Calu3 (cell line): Measurements from ENCODE around the gene IGFN1. TPM values are rescaled to one million over a fixed set of nuclear protein-coding genes. Genes with fewer than 3 reads are reported as not detected.
A peak's percentile ranks its signal among the peaks of the same experiment; 100 is the strongest.

Source experiments
- BruUV-seq: library from RNA; stranded (reverse); fragments of 400-500 nt; replicated peaks from 2 replicates; lab custom pipeline; 2021; lab: Mats Ljungman, UMichigan
- CTCF ChIA-PET: fragments of 300-600 bp; sonication (Branson Sonifier 250); formaldehyde crosslinking; loops from one replicate; lab custom pipeline; 2022; ENCODE audit warnings: antibody characterized with exemption; lab: Charles Lee
- DNase-seq: peaks from one replicate; pipeline ENCODE4 v3.0.0; 2022
- H3K27ac Mint-ChIP-seq: one replicate; pipeline ENCODE4 v1.8.0; 2022; ENCODE audit warnings: mixed read lengths; ENCODE audit not compliant: unreplicated experiment
- H3K27me3 Mint-ChIP-seq: one replicate; pipeline ENCODE4 v1.8.0; 2022; ENCODE audit warnings: mixed read lengths; ENCODE audit not compliant: unreplicated experiment
- H3K36me3 Mint-ChIP-seq: one replicate; pipeline ENCODE4 v1.8.0; 2022; ENCODE audit warnings: mild to moderate bottlenecking, moderate library complexity, mixed read lengths; ENCODE audit not compliant: insufficient read depth, unreplicated experiment
- H3K4me1 Mint-ChIP-seq: one replicate; pipeline ENCODE4 v1.8.0; 2022; ENCODE audit warnings: mild to moderate bottlenecking, low read depth, mixed read lengths; ENCODE audit not compliant: unreplicated experiment
- H3K4me3 Mint-ChIP-seq: one replicate; pipeline ENCODE4 v1.8.0; 2022; ENCODE audit warnings: mild to moderate bottlenecking, low read depth, moderate library complexity, mixed read lengths; ENCODE audit not compliant: unreplicated experiment
- H3K9me3 Mint-ChIP-seq: one replicate; pipeline ENCODE4 v1.8.0; 2022; ENCODE audit warnings: low read depth, mixed read lengths; ENCODE audit not compliant: unreplicated experiment
- intact Hi-C: fragments of 100-400 bp; cut with micrococcal nuclease; formaldehyde crosslinking; loops from one replicate; pipeline ENCODE4 v1.10.0; 2022; ENCODE audit not compliant: unreplicated experiment
- total RNA-seq: library from RNA; stranded (reverse); gene quantifications from 2 replicates; pipeline ENCODE4 v1.2.3, GENCODE V29; 2022
- TF ChIP-seq, protein P1 (sequence below): fragments of 200-600 bp; IDR thresholded peaks from one replicate; pipeline ENCODE4 v1.8.0; 2022; ENCODE audit warnings: antibody characterized with exemption; ENCODE audit not compliant: unreplicated experiment

Gene IGFN1
- total RNA-seq, 1 experiment from 2014 or later, result not detected

DNA sequence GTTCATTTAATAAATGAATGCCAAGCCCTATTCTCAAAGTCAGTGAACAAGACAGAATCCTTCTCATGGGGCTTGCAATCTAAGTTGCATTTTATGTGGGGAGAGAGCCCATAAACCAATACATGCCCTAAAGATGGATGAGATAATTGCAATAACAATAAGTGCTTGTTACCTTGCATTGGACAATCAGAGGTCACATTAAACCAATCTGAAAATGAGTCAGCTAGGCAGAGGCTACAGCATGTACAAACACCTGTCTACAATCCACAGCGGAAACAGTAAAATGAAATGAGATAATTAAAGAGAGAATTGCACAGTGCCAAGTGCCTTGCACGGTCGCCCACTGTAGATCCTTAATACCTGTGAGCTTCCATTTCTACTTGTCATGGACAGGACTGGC is 7.4 kb upstream of the IGFN1 start:
- peaks cover 88% of the 10 kb centered on the region for H3K27me3 Mint-ChIP-seq
- H3K36me3 Mint-ChIP-seq, result no peaks in the 10 kb centered on the region
- H3K9me3 Mint-ChIP-seq, result no peaks in the 10 kb centered on the region
- no peak overlapping the region for H3K4me3 Mint-ChIP-seq
- peaks cover 9% of the 10 kb centered on the region for H3K4me1 Mint-ChIP-seq
- no TSS peak for BruUV-seq
- TF ChIP-seq, protein P1, sequence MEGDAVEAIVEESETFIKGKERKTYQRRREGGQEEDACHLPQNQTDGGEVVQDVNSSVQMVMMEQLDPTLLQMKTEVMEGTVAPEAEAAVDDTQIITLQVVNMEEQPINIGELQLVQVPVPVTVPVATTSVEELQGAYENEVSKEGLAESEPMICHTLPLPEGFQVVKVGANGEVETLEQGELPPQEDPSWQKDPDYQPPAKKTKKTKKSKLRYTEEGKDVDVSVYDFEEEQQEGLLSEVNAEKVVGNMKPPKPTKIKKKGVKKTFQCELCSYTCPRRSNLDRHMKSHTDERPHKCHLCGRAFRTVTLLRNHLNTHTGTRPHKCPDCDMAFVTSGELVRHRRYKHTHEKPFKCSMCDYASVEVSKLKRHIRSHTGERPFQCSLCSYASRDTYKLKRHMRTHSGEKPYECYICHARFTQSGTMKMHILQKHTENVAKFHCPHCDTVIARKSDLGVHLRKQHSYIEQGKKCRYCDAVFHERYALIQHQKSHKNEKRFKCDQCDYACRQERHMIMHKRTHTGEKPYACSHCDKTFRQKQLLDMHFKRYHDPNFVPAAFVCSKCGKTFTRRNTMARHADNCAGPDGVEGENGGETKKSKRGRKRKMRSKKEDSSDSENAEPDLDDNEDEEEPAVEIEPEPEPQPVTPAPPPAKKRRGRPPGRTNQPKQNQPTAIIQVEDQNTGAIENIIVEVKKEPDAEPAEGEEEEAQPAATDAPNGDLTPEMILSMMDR, result no peak
- DNase-seq, result no peak
- CTCF ChIA-PET, result no interaction called here
- intact Hi-C loops, result no loop called here
- H3K27ac Mint-ChIP-seq, result no peak overlapping the region

DNA sequence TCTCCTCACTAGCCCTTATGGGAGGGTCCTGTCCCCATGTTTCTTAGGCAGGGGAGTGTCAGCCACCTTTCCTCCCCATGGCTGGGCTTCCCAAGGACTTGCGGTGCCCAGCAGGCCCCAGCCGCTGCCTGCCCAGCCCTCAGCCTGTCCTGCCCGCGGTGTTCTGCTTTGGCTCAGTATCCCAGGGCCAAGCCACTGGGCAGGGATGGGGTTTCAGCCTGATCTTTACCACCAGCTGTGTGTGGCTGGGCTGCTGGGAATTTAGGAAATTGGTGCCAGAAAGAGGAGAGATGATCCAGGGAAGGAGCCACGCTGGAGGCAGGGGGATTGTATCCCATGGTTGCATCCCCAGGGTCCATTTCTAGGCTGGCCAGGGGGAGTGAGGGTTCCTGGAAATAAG is 6.9 kb upstream of the IGFN1 start:
- TF ChIP-seq, protein P1, result no peak
- DNase-seq, result no peak
- H3K9me3 Mint-ChIP-seq, result no peaks in the 10 kb centered on the region
- H3K27ac Mint-ChIP-seq, result no peak overlapping the region
- peaks cover 88% of the 10 kb centered on the region for H3K27me3 Mint-ChIP-seq
- no peak overlapping the region for H3K4me3 Mint-ChIP-seq
- BruUV-seq, result no TSS peak
- CTCF ChIA-PET, result no interaction called here
- no peaks in the 10 kb centered on the region for H3K36me3 Mint-ChIP-seq
- H3K4me1 Mint-ChIP-seq, result peaks cover 9% of the 10 kb centered on the region
- intact Hi-C loops, result no loop called here

DNA sequence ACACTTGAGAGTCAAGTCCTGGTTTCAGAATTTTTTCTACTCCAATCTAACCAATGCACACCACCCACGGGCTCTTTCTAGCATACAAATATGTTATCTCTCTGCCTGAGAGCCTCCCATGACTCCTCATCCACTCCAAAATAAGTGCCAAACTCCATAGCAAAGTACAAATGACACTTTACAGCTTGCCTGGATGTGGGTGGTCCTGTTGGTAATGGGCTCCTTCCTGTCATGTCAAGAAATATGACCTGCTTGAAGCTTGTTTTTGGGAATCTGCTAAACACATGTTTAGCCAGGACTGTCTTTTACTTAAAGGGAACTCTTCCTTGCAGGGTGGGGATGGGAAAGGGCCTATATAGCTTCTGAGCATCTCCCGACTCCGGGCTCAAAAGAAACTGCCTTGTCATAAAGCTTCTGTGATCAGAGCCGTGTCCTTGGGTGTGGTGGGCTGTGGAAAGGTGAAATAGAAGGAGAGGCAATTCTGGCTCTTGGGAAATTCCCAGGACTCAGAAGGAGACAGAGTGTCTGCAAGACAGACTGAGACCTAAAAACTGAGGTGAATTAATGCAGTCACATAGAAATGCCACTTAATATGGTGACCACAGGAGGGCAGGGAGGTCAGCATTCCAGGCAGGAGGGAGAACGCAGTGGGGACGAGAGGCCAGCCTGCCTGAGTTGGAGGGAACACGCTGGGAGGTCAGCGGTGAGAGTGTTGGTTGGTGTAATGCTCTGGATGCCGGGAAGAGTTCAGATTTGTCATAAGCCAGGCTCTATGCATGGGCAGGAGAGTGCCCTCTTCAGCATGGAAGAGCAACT is 6.1 kb upstream of the IGFN1 start:
- H3K36me3 Mint-ChIP-seq, result no peaks in the 10 kb centered on the region
- intact Hi-C loops, result loop anchor here (1.0 kb wide), 1 partner anchor 35 kb away; no protein-coding TSS in a partner anchor
- CTCF ChIA-PET, result no interaction called here
- TF ChIP-seq, protein P1, result peak; percentile 37
- H3K9me3 Mint-ChIP-seq, result no peaks in the 10 kb centered on the region
- DNase-seq, result peak; percentile 59
- no TSS peak for BruUV-seq
- no peak overlapping the region for H3K27ac Mint-ChIP-seq
- H3K4me1 Mint-ChIP-seq, result peaks cover 9% of the 10 kb centered on the region
- no peak overlapping the region for H3K4me3 Mint-ChIP-seq
- peaks cover 88% of the 10 kb centered on the region for H3K27me3 Mint-ChIP-seq

DNA sequence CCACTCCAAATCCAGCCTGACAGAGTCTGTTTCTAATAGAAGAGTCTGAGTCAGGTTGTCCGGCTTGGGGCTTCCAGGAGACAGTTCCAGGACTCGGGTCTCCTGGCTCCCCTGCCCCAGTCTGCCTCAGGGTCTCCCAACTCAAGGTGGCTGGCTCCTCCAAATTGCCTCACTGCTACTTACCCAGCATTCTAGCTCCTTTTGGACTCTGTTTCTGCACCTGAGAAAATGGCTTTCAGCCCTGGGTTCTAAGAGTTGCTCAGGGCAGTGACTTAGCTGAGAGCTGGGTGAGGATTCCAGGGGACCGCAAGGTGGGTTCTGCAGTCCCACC is 5.5 kb upstream of the IGFN1 start:
- H3K36me3 Mint-ChIP-seq, result no peaks in the 10 kb centered on the region
- no peak overlapping the region for H3K27ac Mint-ChIP-seq
- no TSS peak for BruUV-seq
- TF ChIP-seq, protein P1, result peak; percentile 8
- no peak overlapping the region for H3K4me3 Mint-ChIP-seq
- DNase-seq, result no peak
- intact Hi-C loops, result loop anchor here (1.0 kb wide), 1 partner anchor 36 kb away; no protein-coding TSS in a partner anchor
- CTCF ChIA-PET, result no interaction called here
- H3K4me1 Mint-ChIP-seq, result peaks cover 9% of the 10 kb centered on the region
- peaks cover 88% of the 10 kb centered on the region for H3K27me3 Mint-ChIP-seq
- no peaks in the 10 kb centered on the region for H3K9me3 Mint-ChIP-seq
